Measurements from ENCODE around the gene SULT4A1.

Gene SULT4A1

DNA sequence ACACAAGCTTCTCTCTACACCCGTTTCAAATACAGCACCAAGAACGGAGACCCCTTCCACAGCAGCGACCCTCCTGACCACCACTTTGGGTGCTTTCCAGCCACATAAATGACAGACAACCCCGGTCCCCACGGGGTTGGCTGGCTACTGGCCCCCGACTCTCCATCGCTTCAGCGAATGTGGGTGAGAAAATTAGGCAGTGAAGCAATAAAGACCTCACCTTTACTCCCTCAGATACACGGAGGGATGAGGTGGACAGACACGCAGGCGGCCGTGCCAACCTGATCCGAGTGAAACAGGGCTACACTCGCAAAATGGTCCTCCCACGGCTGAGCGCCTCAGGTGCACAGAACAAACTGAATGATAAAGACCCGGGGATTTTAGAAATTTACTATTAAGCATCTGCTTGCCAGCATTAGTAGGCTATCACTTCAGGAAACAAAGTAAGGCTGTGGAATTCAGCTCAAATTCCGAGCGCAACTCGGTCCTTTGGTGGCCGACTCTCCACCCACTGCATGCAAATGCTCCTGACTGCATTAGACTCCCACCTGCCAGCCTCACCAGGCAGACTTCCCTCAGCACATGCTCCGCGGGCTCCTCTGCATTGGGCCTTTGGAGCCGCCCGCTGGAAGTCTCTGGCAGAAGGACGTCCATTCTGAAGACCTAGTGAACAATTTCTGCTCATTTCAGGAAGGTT is 37.4 kb downstream of the SULT4A1 start:
- ATAC-seq = no peak
- Mint-ChIP-seq H3K27me3 (peaks cover 47% of the 10 kb centered on the region), H3K9me3 (no peaks in the 10 kb centered on the region), H3K4me1 (no peaks in the 10 kb centered on the region), H3K27ac (peak overlapping the region in 1 of 2 donors; percentile 27), H3K4me3 (no peak overlapping the region)
- DNase-seq = no peak

DNA sequence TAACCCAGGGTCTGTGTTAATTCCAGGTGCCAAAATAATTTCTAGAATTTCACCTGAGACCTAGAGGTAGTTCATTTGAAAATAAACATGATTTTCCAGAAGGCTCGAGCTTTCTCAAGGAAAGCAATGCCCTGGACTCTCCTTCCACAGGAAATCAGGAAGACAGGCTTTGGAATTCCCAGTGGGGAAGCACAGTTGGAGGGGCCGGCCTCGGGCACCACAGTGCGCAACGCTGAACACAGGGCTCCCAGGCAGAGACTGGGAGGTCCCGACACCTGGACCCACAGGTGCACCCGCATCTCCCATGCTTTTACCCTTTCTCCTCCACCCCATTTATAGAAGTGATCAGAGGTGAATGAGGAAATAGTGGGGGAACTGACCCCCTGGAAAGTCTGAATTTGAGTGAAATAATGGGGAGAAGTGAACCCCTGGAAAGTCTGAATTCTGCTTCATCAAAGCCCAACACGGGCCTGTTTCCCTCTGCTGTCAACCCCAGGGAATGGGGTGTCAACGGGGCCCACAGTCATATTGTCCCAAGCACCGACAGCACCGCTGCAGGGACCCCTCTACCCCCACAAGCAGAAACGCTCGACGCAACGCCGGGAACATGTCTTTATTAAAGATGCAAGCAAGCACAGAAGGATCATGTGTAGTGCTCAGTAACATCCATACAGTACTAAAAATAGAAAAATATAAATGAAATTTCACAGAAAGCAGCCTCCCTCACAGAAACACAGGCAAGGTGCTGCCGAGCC is 38.2 kb downstream of the SULT4A1 start:
- Mint-ChIP-seq H3K27ac (no peak overlapping the region), H3K27me3 (peaks cover 47% of the 10 kb centered on the region), H3K9me3 (no peaks in the 10 kb centered on the region), H3K4me1 (no peaks in the 10 kb centered on the region), H3K4me3 (no peak overlapping the region)
- DNase-seq (no peak), ATAC-seq (no peak)

DNA sequence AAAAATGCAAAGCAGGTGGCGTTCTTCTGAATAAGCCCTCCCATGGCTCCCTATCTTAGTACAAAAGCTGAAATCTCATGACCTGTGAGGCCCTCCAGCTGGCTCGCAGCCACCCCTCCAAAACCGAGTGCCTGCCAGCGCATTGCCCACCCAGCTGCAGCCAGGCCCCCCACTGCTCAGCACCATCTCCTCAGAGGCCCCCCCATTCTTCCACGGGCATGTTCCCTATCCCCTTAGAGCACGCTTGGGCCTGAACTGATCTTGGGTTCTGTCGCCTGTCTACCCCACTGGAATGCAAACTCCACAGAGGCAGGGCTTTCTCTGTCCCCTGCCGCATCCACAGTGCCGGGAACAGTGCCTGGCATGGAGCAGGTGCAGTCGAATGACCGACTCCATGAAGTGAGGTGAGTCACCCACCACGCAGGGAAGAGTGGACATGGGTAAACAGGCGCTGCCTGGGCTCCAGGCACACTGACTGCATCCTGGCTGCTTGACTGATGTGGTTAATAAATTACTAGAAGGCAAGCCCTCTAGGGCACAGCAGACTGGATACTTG is 38.9 kb downstream of the SULT4A1 start:
- DNase-seq (no peak), ATAC-seq (no peak)
- no peak overlapping the region for H3K27ac Mint-ChIP-seq
- H3K4me3 Mint-ChIP-seq = no peak overlapping the region
- H3K4me1 Mint-ChIP-seq = no peaks in the 10 kb centered on the region
- H3K9me3 Mint-ChIP-seq = no peaks in the 10 kb centered on the region
- peaks cover 47% of the 10 kb centered on the region for H3K27me3 Mint-ChIP-seq

DNA sequence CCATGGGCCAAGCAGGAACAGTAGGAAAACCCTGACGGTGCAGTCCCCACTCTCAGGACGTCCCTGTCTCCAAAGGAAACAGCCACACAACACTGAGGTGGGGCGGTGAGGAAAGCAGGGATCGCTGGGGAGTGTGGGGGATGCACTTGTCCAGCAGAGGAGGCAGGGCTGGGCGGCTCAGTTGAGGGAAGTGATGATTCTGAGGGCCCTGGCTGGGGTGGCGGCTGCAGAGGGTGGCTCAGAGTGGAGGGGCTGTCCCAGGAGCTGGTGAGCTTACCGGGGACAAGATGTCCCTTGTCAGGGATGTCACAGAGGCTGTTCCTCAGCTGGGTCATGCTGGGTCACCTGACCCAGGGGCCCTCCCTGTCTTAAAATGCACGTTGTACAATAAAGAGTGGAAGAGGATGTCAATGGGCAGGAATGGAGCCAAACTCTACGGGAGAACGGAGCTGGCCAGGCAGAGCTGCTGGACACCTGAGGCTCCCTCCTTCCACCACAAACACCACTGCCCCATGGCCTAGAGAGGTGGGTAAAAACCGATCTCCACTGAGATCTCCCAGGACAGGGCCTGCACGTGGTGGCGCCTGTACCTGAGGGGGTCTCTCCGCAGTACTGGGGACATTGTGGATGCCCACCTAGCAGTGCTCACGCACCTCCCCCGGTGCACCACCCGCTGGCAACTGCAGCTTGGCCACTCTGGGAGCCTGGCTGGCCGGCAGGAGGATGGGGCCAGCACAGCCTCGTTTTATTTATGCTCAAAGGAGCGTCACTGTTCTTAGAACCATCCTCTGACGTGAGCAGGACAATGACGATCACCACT is 40.5 kb downstream of the SULT4A1 start:
- Mint-ChIP-seq H3K27ac (peak overlapping the region; percentile 63 to 72), H3K4me1 (no peaks in the 10 kb centered on the region), H3K4me3 (no peak overlapping the region), H3K27me3 (peaks cover 47% of the 10 kb centered on the region), H3K9me3 (no peaks in the 10 kb centered on the region)
- no peak for DNase-seq
- no peak for ATAC-seq

DNA sequence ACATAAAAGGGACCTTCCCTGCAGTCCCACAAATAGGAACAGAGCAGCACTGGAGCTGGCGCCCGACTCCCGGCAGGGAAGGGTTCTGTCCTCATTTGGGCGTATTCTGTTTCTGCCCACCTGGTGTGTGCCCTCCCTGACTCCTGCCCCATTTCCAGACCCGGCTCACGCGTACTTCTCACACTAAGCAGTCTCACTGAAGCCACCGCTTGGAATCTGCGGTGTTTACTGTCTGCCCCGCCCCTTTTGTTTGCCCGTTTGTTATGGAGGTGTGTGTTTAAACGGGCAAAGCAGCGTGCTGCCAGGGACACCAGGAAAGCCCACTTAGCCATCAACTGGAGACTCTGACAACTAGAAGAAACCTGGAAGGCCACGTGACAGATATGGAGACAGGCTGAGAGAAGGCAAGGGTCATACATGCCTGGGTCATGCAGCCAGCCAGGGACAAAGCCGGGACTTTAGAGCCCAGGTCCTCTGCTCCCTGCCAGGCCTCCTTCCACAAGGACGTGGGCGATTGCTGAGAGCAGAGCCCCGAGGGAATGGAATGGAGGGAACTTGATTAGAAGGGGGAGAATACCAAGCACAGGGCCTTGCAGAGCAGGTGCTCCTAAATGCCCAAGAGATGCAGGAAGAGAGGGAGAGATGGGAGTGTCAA is 41.5 kb downstream of the SULT4A1 start:
- no peak for ATAC-seq
- H3K4me1 Mint-ChIP-seq = no peaks in the 10 kb centered on the region
- H3K9me3 Mint-ChIP-seq = no peaks in the 10 kb centered on the region
- peak overlapping the region in 1 of 2 donors; percentile 63 for H3K27ac Mint-ChIP-seq
- H3K4me3 Mint-ChIP-seq = no peak overlapping the region
- H3K27me3 Mint-ChIP-seq = peaks cover 47% of the 10 kb centered on the region
- no peak for DNase-seq

DNA sequence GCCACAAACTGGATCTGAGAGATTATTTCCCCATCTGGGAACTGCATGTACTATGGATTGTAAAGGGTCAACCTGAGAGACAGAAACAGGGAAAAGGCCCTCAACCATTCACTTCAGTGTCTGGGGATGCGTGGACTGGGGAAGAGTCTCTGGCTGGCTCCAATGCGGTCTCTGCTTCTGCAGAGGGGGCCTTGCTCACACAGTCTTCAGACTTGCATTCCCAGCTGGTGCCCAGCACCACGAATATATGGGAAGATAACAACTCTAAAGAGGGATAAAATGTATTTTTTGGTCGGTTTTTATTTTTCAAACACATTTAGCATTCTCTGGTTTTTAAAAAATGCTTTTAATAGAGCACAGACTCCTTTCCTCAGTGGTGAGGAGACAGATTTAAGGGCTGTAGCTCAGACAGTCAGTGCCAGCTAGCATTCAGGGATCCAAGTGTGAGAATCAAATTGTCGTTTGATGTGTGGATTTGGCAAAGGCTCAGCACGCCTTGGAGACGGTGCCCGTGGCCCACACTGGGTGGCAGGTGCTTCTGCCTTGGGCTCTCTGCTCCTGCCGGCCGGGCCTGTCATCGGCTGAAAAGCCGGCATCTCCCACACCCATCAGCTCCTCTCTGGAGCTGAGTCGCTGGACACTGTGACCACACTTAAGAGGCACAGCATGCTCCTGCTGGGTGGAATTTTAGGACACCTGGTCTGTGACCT is 42.2 kb downstream of the SULT4A1 start:
- no peak for ATAC-seq
- Mint-ChIP-seq H3K9me3 (no peaks in the 10 kb centered on the region), H3K4me3 (no peak overlapping the region), H3K4me1 (peaks cover 2% of the 10 kb centered on the region), H3K27me3 (peaks cover 42% of the 10 kb centered on the region), H3K27ac (no peak overlapping the region)
- no peak for DNase-seq

DNA sequence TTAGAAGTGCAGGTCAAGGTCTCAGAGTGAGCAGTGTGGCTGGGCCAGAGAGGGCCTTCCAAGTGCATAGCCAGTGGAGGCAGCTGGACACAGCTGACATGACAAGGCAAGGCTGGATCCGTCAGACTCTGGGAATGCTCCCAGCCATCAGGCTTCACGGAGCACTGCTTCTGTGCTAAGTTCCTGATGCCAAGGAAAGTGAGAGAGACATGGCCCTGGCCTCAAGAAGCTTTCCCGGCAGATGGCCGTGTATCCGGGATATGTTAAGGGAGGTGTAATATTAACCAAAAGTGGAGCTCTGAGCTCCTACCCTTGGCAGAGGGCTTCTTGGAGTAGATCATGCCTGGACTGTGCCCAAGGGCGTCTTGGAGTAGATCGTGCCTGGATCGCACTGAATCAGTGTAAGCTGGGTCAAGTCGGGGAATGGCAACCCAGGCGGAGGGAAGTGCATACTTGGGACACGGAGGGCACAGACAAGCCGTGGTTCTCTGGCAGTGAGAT is 42.8 kb downstream of the SULT4A1 start:
- ATAC-seq (no peak), DNase-seq (no peak)
- no peaks in the 10 kb centered on the region for H3K9me3 Mint-ChIP-seq
- peak overlapping the region in 1 of 2 donors; percentile 18 for H3K4me3 Mint-ChIP-seq
- H3K27ac Mint-ChIP-seq = no peak overlapping the region
- peaks cover 36% of the 10 kb centered on the region for H3K27me3 Mint-ChIP-seq
- peaks cover 8% of the 10 kb centered on the region for H3K4me1 Mint-ChIP-seq

DNA sequence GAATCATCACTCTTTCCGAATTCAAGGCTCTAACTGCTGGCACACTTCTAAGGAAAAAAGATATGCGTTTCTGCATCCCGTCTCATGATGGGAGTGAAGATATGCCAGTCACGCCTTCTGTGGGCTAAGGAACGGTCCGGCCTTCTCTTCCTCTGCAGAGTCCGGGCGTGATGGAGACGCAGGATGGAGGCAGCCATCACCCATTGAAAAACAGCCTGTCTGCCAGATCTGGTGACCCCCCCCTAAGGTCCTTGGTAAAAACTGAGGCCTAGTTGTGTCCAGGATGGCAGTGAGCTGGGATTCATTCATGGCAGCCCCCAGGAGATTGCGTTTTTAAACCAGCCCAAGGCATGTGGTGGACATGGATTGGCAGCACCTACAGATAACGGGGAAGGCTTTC is 43.3 kb downstream of the SULT4A1 start:
- Mint-ChIP-seq H3K27me3 (peaks cover 32% of the 10 kb centered on the region), H3K9me3 (no peaks in the 10 kb centered on the region), H3K4me3 (no peak overlapping the region), H3K4me1 (peaks cover 13% of the 10 kb centered on the region), H3K27ac (no peak overlapping the region)
- DNase-seq (no peak), ATAC-seq (no peak)

DNA sequence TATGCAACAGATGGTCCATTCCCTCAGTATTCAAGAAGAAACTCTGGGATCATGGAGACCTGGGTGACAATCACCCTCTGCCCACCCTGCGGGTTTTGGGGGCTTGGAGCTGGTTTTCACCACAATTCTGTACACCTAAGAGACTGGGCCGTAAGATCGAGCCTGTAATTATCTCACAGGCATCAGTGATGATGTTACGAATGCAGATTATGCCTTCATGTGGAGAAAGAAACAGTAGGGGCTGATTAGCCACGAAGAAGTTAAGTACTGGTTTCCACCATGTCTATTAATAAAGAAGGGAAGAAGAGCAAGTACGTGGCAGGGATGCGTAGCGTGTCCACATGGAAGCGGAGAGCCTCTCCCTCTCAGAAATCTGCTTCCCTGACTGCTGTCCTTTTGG is 44.9 kb downstream of the SULT4A1 start:
- H3K4me3 Mint-ChIP-seq = no peak overlapping the region
- peaks cover 19% of the 10 kb centered on the region for H3K27me3 Mint-ChIP-seq
- ATAC-seq (no peak), DNase-seq (no peak)
- peaks cover 22% of the 10 kb centered on the region for H3K4me1 Mint-ChIP-seq
- no peaks in the 10 kb centered on the region for H3K9me3 Mint-ChIP-seq
- H3K27ac Mint-ChIP-seq = no peak overlapping the region

DNA sequence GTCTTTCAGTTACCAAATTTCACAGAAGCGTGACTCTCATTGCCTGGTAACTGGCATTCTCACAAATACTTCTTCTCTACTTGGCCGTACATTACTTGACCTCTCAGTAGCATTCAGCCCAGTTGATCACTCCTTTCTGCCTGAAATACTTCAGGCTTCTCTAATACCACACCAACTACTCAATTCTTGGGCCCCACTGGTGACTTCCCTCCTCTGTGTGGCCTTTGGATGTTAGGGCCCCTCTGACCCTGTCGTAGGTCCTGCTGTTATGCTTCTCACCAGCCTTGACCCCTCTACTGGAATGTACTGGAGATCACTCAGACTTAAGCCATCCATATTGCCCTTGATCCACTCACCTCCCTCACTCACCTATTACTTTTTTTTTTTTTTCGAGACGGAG is 48.0 kb downstream of the SULT4A1 start:
- ATAC-seq = no peak

DNA sequence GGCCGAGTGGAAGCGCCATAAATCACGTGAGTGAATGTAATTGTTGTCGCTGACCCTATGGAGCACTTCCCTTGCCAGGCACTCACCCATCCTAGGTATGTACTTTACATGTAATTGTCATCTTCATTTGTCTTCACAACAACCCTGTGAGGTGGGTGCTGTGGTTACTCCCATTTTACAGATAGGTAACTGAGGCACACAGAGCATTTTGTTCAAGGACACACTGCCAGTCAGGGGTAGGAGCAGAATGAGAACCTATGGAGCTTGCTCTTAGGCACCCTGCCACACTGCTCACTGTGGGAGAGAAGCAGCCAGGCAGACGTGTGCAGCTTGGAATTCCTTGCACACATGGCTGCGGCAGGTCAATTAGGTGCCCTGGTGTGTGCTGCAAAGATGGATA is 49.4 kb downstream of the SULT4A1 start:
- no peak for ATAC-seq

More for the DNA sequence above, 48.0 kb downstream of the SULT4A1 start:
- DNase-seq = no peak
- Mint-ChIP-seq H3K4me1 (peaks cover 39% of the 10 kb centered on the region), H3K27me3 (no peaks in the 10 kb centered on the region), H3K9me3 (no peaks in the 10 kb centered on the region), H3K27ac (no peak overlapping the region), H3K4me3 (peak overlapping the region; percentile 2 to 45)

DNA sequence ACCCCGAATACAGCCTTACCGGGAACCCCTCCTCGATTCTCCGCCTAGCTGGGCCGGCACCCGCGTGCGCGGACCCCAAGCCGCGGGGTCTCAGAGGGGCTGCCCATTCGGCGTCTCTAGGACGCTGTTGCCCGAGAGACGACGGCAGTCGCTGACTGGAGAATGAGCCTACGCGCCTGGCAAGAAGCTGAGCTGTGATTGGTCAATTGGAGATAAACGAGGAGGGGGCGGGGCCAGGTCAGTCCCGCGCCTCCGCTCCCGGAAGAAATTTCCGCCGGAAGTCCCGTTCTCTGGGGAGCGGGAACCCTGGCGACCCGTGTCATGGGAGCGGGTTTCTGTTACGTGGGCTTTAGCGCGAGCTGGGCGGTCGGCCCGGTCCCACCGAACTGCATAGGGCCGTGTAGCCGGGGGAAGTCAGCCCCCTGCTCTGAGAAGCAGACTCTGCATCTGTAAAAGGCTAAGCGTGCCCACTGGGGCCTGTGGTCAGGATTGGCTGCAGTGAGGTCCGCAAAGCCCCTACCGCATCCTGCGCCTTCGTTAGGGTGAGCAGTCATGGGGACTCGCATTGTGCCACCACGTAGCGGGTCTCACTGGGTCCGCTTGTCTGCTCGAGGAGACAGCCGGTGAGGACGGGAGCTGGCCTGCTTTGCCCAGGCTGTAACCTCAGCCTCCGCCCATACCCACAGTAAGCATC is 50.0 kb downstream of the SULT4A1 start, which contains the start of gene EFCAB6:
TSS of gene EFCAB6 (minus strand) at position 157 of the 694 bp plus-strand sequence. CDS start 29,987 bp downstream, outside the sequence.
- H3K27me3 Mint-ChIP-seq = no peaks in the 10 kb centered on the region
- ATAC-seq (peak; percentile 93), DNase-seq (peak; percentile 83 to 89)
- H3K27ac Mint-ChIP-seq = peak within 1 kb of the TSS; percentile 87 to 93
- H3K4me3 Mint-ChIP-seq = peak within 1 kb of the TSS; percentile 88 to 94
- H3K9me3 Mint-ChIP-seq = no peaks in the 10 kb centered on the region
- peaks cover 39% of the 10 kb centered on the region for H3K4me1 Mint-ChIP-seq

More for the DNA sequence above, 49.4 kb downstream of the SULT4A1 start:
- peaks cover 39% of the 10 kb centered on the region for H3K4me1 Mint-ChIP-seq
- no peaks in the 10 kb centered on the region for H3K9me3 Mint-ChIP-seq
- no peak for DNase-seq
- peak overlapping the region; percentile 88 to 94 for H3K4me3 Mint-ChIP-seq
- no peaks in the 10 kb centered on the region for H3K27me3 Mint-ChIP-seq
- H3K27ac Mint-ChIP-seq = peak overlapping the region; percentile 87 to 93

DNA sequence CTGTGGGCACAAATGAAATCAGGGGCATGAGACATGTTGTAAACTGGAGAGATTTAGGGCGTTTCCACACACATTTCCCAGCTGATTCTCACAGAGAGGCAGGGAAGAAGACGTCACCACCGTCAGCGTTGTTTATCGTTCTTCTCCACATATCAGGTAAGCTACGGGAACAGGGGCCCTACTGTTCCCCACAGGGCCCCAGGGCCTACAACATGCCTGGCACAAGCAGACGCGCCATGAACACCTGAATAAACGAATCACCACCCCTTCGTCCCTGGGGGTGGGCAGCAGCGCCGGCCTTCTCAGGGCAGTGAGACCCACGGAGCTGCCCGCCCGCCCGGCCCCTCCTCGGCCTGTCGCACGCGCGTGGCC is 50.5 kb downstream of the SULT4A1 start:
- H3K27ac Mint-ChIP-seq = peak overlapping the region; percentile 87 to 93
- H3K4me1 Mint-ChIP-seq = peaks cover 39% of the 10 kb centered on the region
- ATAC-seq = peak; percentile 22
- H3K9me3 Mint-ChIP-seq = no peaks in the 10 kb centered on the region
- peak overlapping the region; percentile 88 to 94 for H3K4me3 Mint-ChIP-seq
- no peaks in the 10 kb centered on the region for H3K27me3 Mint-ChIP-seq
- no peak for DNase-seq
